CD1c-positive myeloid dendritic cell (primary cell): ENCODE results near the gene DOCK4.
"Not testable (repeated sequence)": the region's sequence is repeated elsewhere in the genome, so short reads cannot be mapped to it uniquely, and the experiment has no call there.

Experiments
- DNase-seq: peaks from one replicate; pipeline ENCODE4 v3.0.0-alpha.2; 2016; ENCODE audit errors: extremely low spot score

The DOCK4 gene

GRCh38 chr7:112206238-112206990 is at the start of gene DOCK4, which contains the start of gene ZNF277:
TSS of gene DOCK4 (minus strand) at chr7:112206399. CDS start at chr7:112206138, 261 bp downstream.
TSS of gene ZNF277 (plus strand) at chr7:112206695. CDS start at chr7:112206717, 22 bp downstream.
- DNase-seq = peak; percentile 100

DNA sequence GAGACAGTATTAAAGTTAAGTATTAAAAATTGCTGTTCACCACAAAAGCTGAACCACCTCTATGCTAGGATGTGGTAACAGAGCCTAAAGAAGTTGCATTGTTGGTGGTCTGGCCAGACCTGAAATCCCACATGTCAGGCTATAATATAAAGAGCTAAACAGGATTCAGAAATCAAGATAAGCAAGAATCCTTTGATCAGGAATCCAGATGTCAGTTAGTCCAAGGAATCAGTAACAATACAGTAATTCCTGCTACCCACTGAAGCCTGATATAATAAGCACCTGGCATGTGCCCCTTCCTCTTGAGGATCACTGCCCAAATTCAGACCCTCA is 49.2 kb upstream of the DOCK4 start:
- DNase-seq = no peak

- no peak for DNase-seq
Observed at GRCh38 chr7:112254709-112255387, 48.6 kb upstream of the DOCK4 start.

GRCh38 chr7:112254156-112254555 is 48.0 kb upstream of the DOCK4 start:
- DNase-seq = no peak

- DNase-seq = no peak
Observed at GRCh38 chr7:112252691-112253090, 46.5 kb upstream of the DOCK4 start.

- DNase-seq = no peak
Observed at GRCh38 chr7:112252141-112252540, 45.9 kb upstream of the DOCK4 start.

GRCh38 chr7:112249967-112250366 is 43.8 kb upstream of the DOCK4 start:
- not testable (repeated sequence) for DNase-seq

DNA sequence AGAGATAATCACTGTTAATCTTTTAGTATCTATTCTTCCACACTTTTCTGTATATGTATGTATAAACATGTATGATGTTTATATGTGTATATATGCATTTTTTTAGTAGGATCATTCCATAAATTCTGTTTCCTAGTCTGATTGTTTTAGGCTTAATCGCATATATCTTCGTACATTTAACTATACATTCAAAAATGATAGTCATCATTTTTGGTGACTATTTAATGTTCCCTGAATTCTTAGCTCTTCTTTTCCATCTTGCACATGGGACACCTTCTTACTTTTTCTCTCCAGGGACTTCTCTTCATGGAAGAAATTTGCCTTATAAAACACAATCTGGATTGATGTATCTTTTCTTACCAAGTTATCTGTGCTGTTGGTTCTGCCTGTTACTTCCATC is 42.4 kb upstream of the DOCK4 start:
- no peak for DNase-seq

- DNase-seq = no peak
Observed at GRCh38 chr7:112238852-112239610, 32.8 kb upstream of the DOCK4 start.

- DNase-seq = no peak
Observed at GRCh38 chr7:112238330-112238729, 32.1 kb upstream of the DOCK4 start.

DNA sequence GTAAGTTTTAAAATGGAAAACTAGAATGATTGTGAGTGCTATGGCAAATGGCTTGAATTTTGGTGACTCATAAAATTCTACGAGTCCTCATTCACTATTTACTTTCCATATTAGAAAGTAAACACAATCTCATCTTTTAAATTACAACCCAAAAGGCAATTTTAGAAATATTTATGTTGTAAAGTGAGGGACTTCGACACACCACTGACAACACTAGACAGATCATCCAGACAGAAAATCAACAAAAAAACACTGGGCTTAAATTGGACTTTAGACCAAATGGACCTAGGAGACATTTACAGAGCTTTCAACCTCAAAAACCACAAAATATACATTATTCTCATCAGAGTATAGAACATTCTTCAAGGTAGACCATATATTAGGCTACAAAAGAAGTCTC is 30.4 kb upstream of the DOCK4 start:
- DNase-seq = no peak

DNA sequence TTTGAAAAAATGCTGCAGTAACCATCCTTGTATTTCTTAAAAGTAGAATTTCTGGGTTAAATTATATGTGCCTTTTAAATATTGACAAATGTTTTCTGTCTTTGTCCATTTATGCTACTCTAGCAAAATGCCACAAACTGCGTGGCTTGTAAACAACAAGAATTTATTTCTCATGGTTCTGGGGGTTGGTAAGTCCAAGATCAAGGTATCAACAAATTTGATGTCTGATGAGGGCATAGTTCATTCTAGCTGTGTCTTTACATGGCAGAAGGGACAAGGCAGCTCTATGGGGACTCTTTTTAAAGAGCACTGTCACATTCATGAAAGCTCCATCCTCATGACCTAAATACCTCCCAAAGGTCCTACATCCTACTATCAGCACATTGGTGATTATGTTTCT is 27.9 kb upstream of the DOCK4 start:
- DNase-seq = no peak

DNA sequence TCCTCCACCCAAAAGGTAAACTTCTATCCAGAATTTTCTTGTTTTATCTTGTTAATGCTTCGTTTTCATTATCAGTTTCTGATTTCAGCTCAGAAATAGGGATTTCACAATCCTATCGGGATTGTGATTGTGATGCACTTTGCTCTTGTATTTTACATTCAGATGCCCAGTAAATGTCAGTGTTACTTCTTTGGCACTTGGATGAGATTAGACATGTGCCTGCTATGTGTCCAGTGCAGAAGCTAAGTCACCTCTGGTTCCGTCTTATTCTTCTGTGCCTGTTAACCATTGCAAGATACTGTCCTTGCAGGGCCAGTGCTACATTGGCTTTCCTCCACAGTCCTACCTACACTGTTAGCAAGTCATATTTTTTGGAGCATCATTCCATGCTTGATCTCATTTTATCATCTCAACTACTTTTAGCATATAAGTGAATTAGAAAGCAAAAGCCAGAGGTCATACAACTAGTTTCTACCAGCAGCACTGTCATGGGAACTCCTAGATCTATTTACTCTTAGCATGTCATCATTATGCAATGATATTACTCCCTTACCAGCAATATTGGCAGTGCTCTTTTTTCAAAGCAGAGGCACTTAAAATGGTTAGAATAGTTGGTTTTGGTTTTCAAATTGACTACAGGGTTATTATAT is 27.0 kb upstream of the DOCK4 start:
- DNase-seq = no peak

GRCh38 chr7:112232212-112232978 is 26.2 kb upstream of the DOCK4 start:
- no peak for DNase-seq

DNA sequence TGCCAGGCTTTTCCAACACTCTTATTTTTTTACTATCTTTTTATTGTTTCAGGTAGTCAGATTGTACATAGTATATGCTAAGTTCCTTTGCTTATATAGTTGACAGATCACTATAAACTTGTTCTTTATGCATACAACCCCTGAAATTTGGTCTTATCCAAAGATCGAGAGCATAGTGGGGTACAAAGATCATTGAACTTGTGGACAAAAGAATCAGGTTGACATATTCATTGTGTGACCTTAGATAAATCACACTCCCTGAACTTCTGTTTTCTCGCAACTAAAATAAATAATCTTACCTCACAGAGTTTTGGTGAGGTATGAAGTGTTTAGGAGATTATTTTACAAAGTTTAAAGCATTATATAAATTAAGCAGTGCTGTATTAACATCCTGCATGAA is 22.4 kb upstream of the DOCK4 start:
- no peak for DNase-seq

- no peak for DNase-seq
Observed at GRCh38 chr7:112226701-112227276, 20.6 kb upstream of the DOCK4 start.

DNA sequence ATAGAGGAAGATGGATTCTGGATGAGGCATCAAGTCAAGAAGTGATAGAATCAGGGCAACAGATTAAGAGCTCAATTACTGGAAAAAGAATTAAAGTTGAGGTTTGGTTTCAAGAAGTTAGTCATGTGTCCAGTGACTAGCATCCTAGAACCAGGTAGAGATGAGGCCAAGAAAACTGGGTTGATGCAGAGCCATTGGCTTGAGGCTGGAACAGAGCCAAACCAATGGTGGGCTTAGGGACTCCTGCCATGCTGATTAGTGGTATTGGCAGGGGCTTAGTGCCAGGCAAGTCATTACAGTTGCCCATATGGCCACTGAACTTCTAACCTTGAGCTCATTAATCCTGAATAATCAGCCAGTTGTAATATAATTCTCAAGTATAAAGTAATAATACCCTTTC is 18.8 kb upstream of the DOCK4 start:
- no peak for DNase-seq

GRCh38 chr7:112224186-112224585 is 18.0 kb upstream of the DOCK4 start:
- DNase-seq = no peak

GRCh38 chr7:112223310-112223709 is 17.1 kb upstream of the DOCK4 start:
- no peak for DNase-seq

GRCh38 chr7:112220877-112221434 is 14.8 kb upstream of the DOCK4 start:
- no peak for DNase-seq

GRCh38 chr7:112215787-112216186 is 9.6 kb upstream of the DOCK4 start:
- no peak for DNase-seq
